BE2C (cell line): ENCODE data around the gene DEPDC5.

Source experiments
- DNase-seq: peaks from one replicate; pipeline ENCODE4 v3.0.0-alpha.2; 2020
- H3K27me3 ChIP-seq: fragments of 250-450 bp; sonication (Bioruptor Pico); 2 replicates; pipeline ENCODE4 v1.5.1; 2020; ENCODE audit warnings: mild to moderate bottlenecking
- H3K36me3 ChIP-seq: fragments of 250-450 bp; sonication (Bioruptor Pico); 2 replicates; pipeline ENCODE4 v1.5.1; 2020; ENCODE audit warnings: mild to moderate bottlenecking
- H3K4me1 ChIP-seq: fragments of 250-450 bp; sonication (Bioruptor Pico); 2 replicates; pipeline ENCODE4 v1.5.1; 2020
- H3K4me3 ChIP-seq: 2 replicates; pipeline ENCODE4 v1.5.1; 2011; ENCODE audit warnings: low read depth, low read length
- H3K9me3 ChIP-seq: fragments of 250-450 bp; sonication (Bioruptor Pico); 2 replicates; pipeline ENCODE4 v1.5.1; 2020
- CTCF ChIP-seq: IDR thresholded peaks from 2 replicates; pipeline ENCODE4 v1.5.1; 2012; ENCODE audit warnings: mild to moderate bottlenecking, low read depth, low read length

The DEPDC5 gene

GRCh38 chr22:31911565-31912406 lies 158.0 kb downstream of the DEPDC5 start:
- Histone ChIP-seq H3K4me1 (no peaks in the 10 kb centered on the region), H3K9me3 (no peaks in the 10 kb centered on the region), H3K27me3 (no peaks in the 10 kb centered on the region), H3K36me3 (no peaks in the 10 kb centered on the region), H3K4me3 (no peak overlapping the region)
- DNase-seq, result no peak
- TF ChIP-seq CTCF, result no peak

GRCh38 chr22:31912407-31912743 lies 158.6 kb downstream of the DEPDC5 start:
- H3K4me3 ChIP-seq, result no peak overlapping the region
- no peaks in the 10 kb centered on the region for H3K27me3 ChIP-seq
- H3K9me3 ChIP-seq, result no peaks in the 10 kb centered on the region
- TF ChIP-seq CTCF, result no peak
- no peak for DNase-seq
- H3K4me1 ChIP-seq, result no peaks in the 10 kb centered on the region
- no peaks in the 10 kb centered on the region for H3K36me3 ChIP-seq

- H3K36me3 ChIP-seq, result no peaks in the 10 kb centered on the region
- no peaks in the 10 kb centered on the region for H3K27me3 ChIP-seq
- no peak overlapping the region for H3K4me3 ChIP-seq
- no peaks in the 10 kb centered on the region for H3K4me1 ChIP-seq
- no peak for TF ChIP-seq CTCF
- no peak for DNase-seq
- no peaks in the 10 kb centered on the region for H3K9me3 ChIP-seq
Observed at GRCh38 chr22:31915586-31915985, 161.8 kb downstream of the DEPDC5 start.

GRCh38 chr22:31917227-31917921 lies 163.6 kb downstream of the DEPDC5 start:
- Histone ChIP-seq H3K4me1 (no peaks in the 10 kb centered on the region), H3K9me3 (no peaks in the 10 kb centered on the region), H3K4me3 (no peak overlapping the region), H3K36me3 (no peaks in the 10 kb centered on the region), H3K27me3 (no peaks in the 10 kb centered on the region)
- TF ChIP-seq CTCF, result no peak
- DNase-seq, result no peak

- Histone ChIP-seq H3K27me3 (no peaks in the 10 kb centered on the region), H3K9me3 (no peaks in the 10 kb centered on the region), H3K4me3 (no peak overlapping the region), H3K36me3 (no peaks in the 10 kb centered on the region), H3K4me1 (0 out of 2 replicates have a peak, but pooled peaks cover 3% of the 10 kb centered on the region)
- DNase-seq, result no peak
- no peak for TF ChIP-seq CTCF
Observed at GRCh38 chr22:31919730-31920129, 165.9 kb downstream of the DEPDC5 start.

GRCh38 chr22:31920306-31920705 lies 166.5 kb downstream of the DEPDC5 start:
- no peak for TF ChIP-seq CTCF
- Histone ChIP-seq H3K9me3 (no peaks in the 10 kb centered on the region), H3K4me1 (0 out of 2 replicates have a peak, but pooled peaks cover 3% of the 10 kb centered on the region), H3K27me3 (no peaks in the 10 kb centered on the region), H3K36me3 (no peaks in the 10 kb centered on the region), H3K4me3 (no peak overlapping the region)
- DNase-seq, result no peak
